ENCODE data around the gene CHN2.

Gene CHN2

GRCh38 chr7:29369909-29370488, 175.4 kb downstream of the CHN2 start:
- DNase-seq: no peak
- Histone ChIP-seq H3K4me3 (ENCODE audit: insufficient read depth, low read depth, low read length, poor library complexity, severe bottlenecking) (no peak overlapping the region), H3K27me3 (replicated peaks; ENCODE audit: control insufficient read depth, insufficient read depth, low read length, poor library complexity, severe bottlenecking) (no peaks in the 10 kb centered on the region), H3K36me3 (ENCODE audit: control insufficient read depth, insufficient read depth, low read length) (no peaks in the 10 kb centered on the region), H3K27ac (ENCODE audit: insufficient read depth, low read length, poor library complexity, severe bottlenecking) (no peak overlapping the region), H3K9me3 (ENCODE audit: control insufficient read depth, low read length) (no peaks in the 10 kb centered on the region), H3K4me1 (ENCODE audit: control insufficient read depth, insufficient read depth, low read length, poor library complexity, severe bottlenecking) (no peaks in the 10 kb centered on the region)

- Histone ChIP-seq H3K9me3 (ENCODE audit: control insufficient read depth, low read length) (no peaks in the 10 kb centered on the region), H3K36me3 (ENCODE audit: control insufficient read depth, insufficient read depth, low read length) (no peaks in the 10 kb centered on the region), H3K4me1 (ENCODE audit: control insufficient read depth, insufficient read depth, low read length, poor library complexity, severe bottlenecking) (no peaks in the 10 kb centered on the region), H3K4me3 (ENCODE audit: insufficient read depth, low read depth, low read length, poor library complexity, severe bottlenecking) (no peak overlapping the region), H3K27ac (ENCODE audit: insufficient read depth, low read length, poor library complexity, severe bottlenecking) (no peak overlapping the region), H3K27me3 (replicated peaks; ENCODE audit: control insufficient read depth, insufficient read depth, low read length, poor library complexity, severe bottlenecking) (no peaks in the 10 kb centered on the region)
- no peak for DNase-seq
Observed at GRCh38 chr7:29370531-29371314, 176.1 kb downstream of the CHN2 start.

GRCh38 chr7:29371472-29371871, 176.9 kb downstream of the CHN2 start:
- Histone ChIP-seq H3K27me3 (replicated peaks; ENCODE audit: control insufficient read depth, insufficient read depth, low read length, poor library complexity, severe bottlenecking) (no peaks in the 10 kb centered on the region), H3K27ac (ENCODE audit: insufficient read depth, low read length, poor library complexity, severe bottlenecking) (no peak overlapping the region)

GRCh38 chr7:29372351-29373090, 177.9 kb downstream of the CHN2 start:
- no peak overlapping the region for H3K27ac ChIP-seq (ENCODE audit: insufficient read depth, low read length, poor library complexity, severe bottlenecking)
- no peaks in the 10 kb centered on the region for H3K36me3 ChIP-seq (ENCODE audit: control insufficient read depth, insufficient read depth, low read length)
- no peaks in the 10 kb centered on the region for H3K9me3 ChIP-seq (ENCODE audit: control insufficient read depth, low read length)
- H3K4me1 ChIP-seq (ENCODE audit: control insufficient read depth, insufficient read depth, low read length, poor library complexity, severe bottlenecking): no peaks in the 10 kb centered on the region
- H3K4me3 ChIP-seq (ENCODE audit: insufficient read depth, low read depth, low read length, poor library complexity, severe bottlenecking): no peak overlapping the region
- DNase-seq: no peak
- H3K27me3 ChIP-seq (replicated peaks; ENCODE audit: control insufficient read depth, insufficient read depth, low read length, poor library complexity, severe bottlenecking): no peaks in the 10 kb centered on the region

More at GRCh38 chr7:29371472-29371871, 176.9 kb downstream of the CHN2 start:
- no peaks in the 10 kb centered on the region for H3K9me3 ChIP-seq (ENCODE audit: control insufficient read depth, low read length)
- no peaks in the 10 kb centered on the region for H3K4me1 ChIP-seq (ENCODE audit: control insufficient read depth, insufficient read depth, low read length, poor library complexity, severe bottlenecking)
- H3K36me3 ChIP-seq (ENCODE audit: control insufficient read depth, insufficient read depth, low read length): no peaks in the 10 kb centered on the region
- DNase-seq: no peak
- H3K4me3 ChIP-seq (ENCODE audit: insufficient read depth, low read depth, low read length, poor library complexity, severe bottlenecking): no peak overlapping the region

- no peaks in the 10 kb centered on the region for H3K36me3 ChIP-seq (ENCODE audit: control insufficient read depth, insufficient read depth, low read length)
- no peaks in the 10 kb centered on the region for H3K27me3 ChIP-seq (replicated peaks; ENCODE audit: control insufficient read depth, insufficient read depth, low read length, poor library complexity, severe bottlenecking)
- H3K4me3 ChIP-seq (ENCODE audit: insufficient read depth, low read depth, low read length, poor library complexity, severe bottlenecking): no peak overlapping the region
- H3K4me1 ChIP-seq (ENCODE audit: control insufficient read depth, insufficient read depth, low read length, poor library complexity, severe bottlenecking): no peaks in the 10 kb centered on the region
- no peak for DNase-seq
- no peaks in the 10 kb centered on the region for H3K9me3 ChIP-seq (ENCODE audit: control insufficient read depth, low read length)
- no peak overlapping the region for H3K27ac ChIP-seq (ENCODE audit: insufficient read depth, low read length, poor library complexity, severe bottlenecking)
Observed at GRCh38 chr7:29375641-29376562, 181.3 kb downstream of the CHN2 start.

GRCh38 chr7:29377718-29378117, 183.1 kb downstream of the CHN2 start:
- no peak for DNase-seq

GRCh38 chr7:29379551-29379950, 185.0 kb downstream of the CHN2 start:
- H3K36me3 ChIP-seq (ENCODE audit: control insufficient read depth, insufficient read depth, low read length): no peaks in the 10 kb centered on the region
- no peak for DNase-seq
- H3K27ac ChIP-seq (ENCODE audit: insufficient read depth, low read length, poor library complexity, severe bottlenecking): no peak overlapping the region
- H3K4me1 ChIP-seq (ENCODE audit: control insufficient read depth, insufficient read depth, low read length, poor library complexity, severe bottlenecking): no peaks in the 10 kb centered on the region
- H3K4me3 ChIP-seq (ENCODE audit: insufficient read depth, low read depth, low read length, poor library complexity, severe bottlenecking): no peak overlapping the region
- H3K27me3 ChIP-seq (replicated peaks; ENCODE audit: control insufficient read depth, insufficient read depth, low read length, poor library complexity, severe bottlenecking): no peaks in the 10 kb centered on the region
- H3K9me3 ChIP-seq (ENCODE audit: control insufficient read depth, low read length): no peaks in the 10 kb centered on the region

More at GRCh38 chr7:29377718-29378117, 183.1 kb downstream of the CHN2 start:
- Histone ChIP-seq H3K9me3 (ENCODE audit: control insufficient read depth, low read length) (no peaks in the 10 kb centered on the region), H3K27me3 (replicated peaks; ENCODE audit: control insufficient read depth, insufficient read depth, low read length, poor library complexity, severe bottlenecking) (no peaks in the 10 kb centered on the region), H3K4me3 (ENCODE audit: insufficient read depth, low read depth, low read length, poor library complexity, severe bottlenecking) (no peak overlapping the region), H3K27ac (ENCODE audit: insufficient read depth, low read length, poor library complexity, severe bottlenecking) (no peak overlapping the region), H3K36me3 (ENCODE audit: control insufficient read depth, insufficient read depth, low read length) (no peaks in the 10 kb centered on the region), H3K4me1 (ENCODE audit: control insufficient read depth, insufficient read depth, low read length, poor library complexity, severe bottlenecking) (no peaks in the 10 kb centered on the region)

GRCh38 chr7:29381206-29382094, 186.9 kb downstream of the CHN2 start:
- Histone ChIP-seq H3K27me3 (replicated peaks; ENCODE audit: control insufficient read depth, insufficient read depth, low read length, poor library complexity, severe bottlenecking) (no peaks in the 10 kb centered on the region), H3K27ac (ENCODE audit: insufficient read depth, low read length, poor library complexity, severe bottlenecking) (no peak overlapping the region), H3K9me3 (ENCODE audit: control insufficient read depth, low read length) (no peaks in the 10 kb centered on the region), H3K4me1 (ENCODE audit: control insufficient read depth, insufficient read depth, low read length, poor library complexity, severe bottlenecking) (no peaks in the 10 kb centered on the region), H3K4me3 (ENCODE audit: insufficient read depth, low read depth, low read length, poor library complexity, severe bottlenecking) (no peak overlapping the region), H3K36me3 (ENCODE audit: control insufficient read depth, insufficient read depth, low read length) (no peaks in the 10 kb centered on the region)
- DNase-seq: no peak

- H3K27me3 ChIP-seq (replicated peaks; ENCODE audit: control insufficient read depth, insufficient read depth, low read length, poor library complexity, severe bottlenecking): no peaks in the 10 kb centered on the region
- no peak overlapping the region for H3K4me3 ChIP-seq (ENCODE audit: insufficient read depth, low read depth, low read length, poor library complexity, severe bottlenecking)
- H3K36me3 ChIP-seq (ENCODE audit: control insufficient read depth, insufficient read depth, low read length): no peaks in the 10 kb centered on the region
- H3K9me3 ChIP-seq (ENCODE audit: control insufficient read depth, low read length): no peaks in the 10 kb centered on the region
- no peak for DNase-seq
- H3K4me1 ChIP-seq (ENCODE audit: control insufficient read depth, insufficient read depth, low read length, poor library complexity, severe bottlenecking): no peaks in the 10 kb centered on the region
- no peak overlapping the region for H3K27ac ChIP-seq (ENCODE audit: insufficient read depth, low read length, poor library complexity, severe bottlenecking)
Observed at GRCh38 chr7:29384277-29384676, 189.7 kb downstream of the CHN2 start.

Data from effector memory CD4-positive, alpha-beta T cell (primary cell).